LNCaP clone FGC (cell line): ENCODE results near the gene GTF2H4.

Experiments
- DNase-seq: peaks from one replicate; pipeline ENCODE4 v3.0.0-alpha.2; 2011; ENCODE audit warnings: low read depth
- H3K4me3 ChIP-seq: 2 replicates; pipeline ENCODE4 v1.5.1; 2011; ENCODE audit warnings: mild to moderate bottlenecking, low read depth, low read length, control low read depth
- TF ChIP-seq, protein P1 (sequence below): IDR thresholded peaks from 2 replicates; pipeline ENCODE4 v1.5.1; 2012; ENCODE audit warnings: mild to moderate bottlenecking; ENCODE audit not compliant: control insufficient read depth, insufficient read depth; ENCODE audit errors: extremely low read depth

Gene GTF2H4

DNA sequence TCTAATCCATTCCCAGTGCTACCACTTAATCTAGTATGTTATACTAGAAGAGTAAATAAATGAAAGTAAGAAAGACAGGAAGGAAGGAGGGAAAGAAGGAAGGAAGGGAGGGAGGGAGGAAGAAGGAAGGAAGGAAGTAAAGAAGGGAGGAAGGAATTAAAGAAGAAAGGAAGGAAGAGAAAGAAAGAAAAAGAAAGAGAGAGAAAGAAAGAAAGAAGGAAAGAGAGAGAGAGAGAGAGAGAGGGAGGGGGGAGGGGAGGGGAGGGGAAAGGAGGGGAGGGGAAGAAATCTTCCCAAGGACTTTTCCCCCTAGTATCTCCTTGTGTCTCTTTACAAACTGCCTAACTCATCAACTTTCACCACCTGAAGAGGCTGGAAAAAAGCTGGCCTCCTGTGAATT is 54.7 kb downstream of the GTF2H4 start:
- TF ChIP-seq, protein P1, sequence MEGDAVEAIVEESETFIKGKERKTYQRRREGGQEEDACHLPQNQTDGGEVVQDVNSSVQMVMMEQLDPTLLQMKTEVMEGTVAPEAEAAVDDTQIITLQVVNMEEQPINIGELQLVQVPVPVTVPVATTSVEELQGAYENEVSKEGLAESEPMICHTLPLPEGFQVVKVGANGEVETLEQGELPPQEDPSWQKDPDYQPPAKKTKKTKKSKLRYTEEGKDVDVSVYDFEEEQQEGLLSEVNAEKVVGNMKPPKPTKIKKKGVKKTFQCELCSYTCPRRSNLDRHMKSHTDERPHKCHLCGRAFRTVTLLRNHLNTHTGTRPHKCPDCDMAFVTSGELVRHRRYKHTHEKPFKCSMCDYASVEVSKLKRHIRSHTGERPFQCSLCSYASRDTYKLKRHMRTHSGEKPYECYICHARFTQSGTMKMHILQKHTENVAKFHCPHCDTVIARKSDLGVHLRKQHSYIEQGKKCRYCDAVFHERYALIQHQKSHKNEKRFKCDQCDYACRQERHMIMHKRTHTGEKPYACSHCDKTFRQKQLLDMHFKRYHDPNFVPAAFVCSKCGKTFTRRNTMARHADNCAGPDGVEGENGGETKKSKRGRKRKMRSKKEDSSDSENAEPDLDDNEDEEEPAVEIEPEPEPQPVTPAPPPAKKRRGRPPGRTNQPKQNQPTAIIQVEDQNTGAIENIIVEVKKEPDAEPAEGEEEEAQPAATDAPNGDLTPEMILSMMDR = no peak
- no peak for DNase-seq
- no peak overlapping the region for H3K4me3 ChIP-seq

DNA sequence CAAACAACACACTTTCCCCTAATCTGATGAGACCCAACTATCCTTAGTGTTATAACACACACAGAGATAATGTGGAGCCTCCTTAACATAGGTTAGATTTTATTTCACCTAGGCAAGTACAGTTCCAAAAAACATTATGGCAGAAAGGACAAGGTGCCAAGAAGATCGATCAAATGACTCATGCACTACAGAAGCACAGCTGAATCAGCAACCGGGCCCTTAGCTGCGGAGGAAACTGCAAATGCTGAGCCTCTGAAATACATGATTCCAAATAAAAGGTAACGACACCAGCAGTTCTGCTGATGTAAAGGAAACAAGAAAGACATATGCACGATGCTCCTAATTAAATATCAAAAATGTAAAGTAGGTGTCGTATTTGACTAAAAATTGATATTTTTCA is 55.6 kb downstream of the GTF2H4 start:
- TF ChIP-seq, protein P1 = no peak
- DNase-seq = no peak
- no peak overlapping the region for H3K4me3 ChIP-seq
